H1 (cell line): ENCODE data around the gene EHBP1. TPM values are rescaled to one million over a fixed set of nuclear protein-coding genes. Genes with fewer than 3 reads are reported as not detected.

Source experiments
- CTCF ChIA-PET: fragments of 300-600 bp; sonication (Branson Sonifier 250); formaldehyde crosslinking; loops from one replicate; lab custom pipeline; 2021; ENCODE audit not compliant: partially characterized antibody; lab: Charles Lee
- POLR2A ChIA-PET: fragments of 300-600 bp; sonication (Branson Sonifier 250); formaldehyde crosslinking; loops from one replicate; lab custom pipeline; 2021; ENCODE audit warnings: inconsistent platforms; ENCODE audit not compliant: partially characterized antibody; lab: Charles Lee
- DNase-seq, 2 experiments: peaks; one replicate each; pipeline versions ENCODE4 v3.0.0 to v3.0.0-alpha.2; 2010 to 2022; ENCODE audit warnings: low spot score in 2 of 2, low read depth in 1 of 2, mixed read lengths in 1 of 2
- FAIRE-seq: peaks from 2 replicates; lab custom pipeline; 2011; peaks lifted over from hg19 to GRCh38; lab: Jason Lieb, UNC
- H2AFZ ChIP-seq: 2 replicates; pipeline ENCODE4 v1.8.1; 2012; ENCODE audit warnings: low read length, inconsistent platforms
- H2AK5ac ChIP-seq: 2 replicates; pipeline ENCODE4 v1.6.1; 2013; ENCODE audit warnings: low read depth, low read length
- H2BK120ac ChIP-seq: replicated peaks from 2 replicates; pipeline ENCODE3; 2013; ENCODE audit warnings: low read depth, low read length, inconsistent platforms
- H2BK12ac ChIP-seq: 2 replicates; pipeline ENCODE4 v1.6.1; 2013; ENCODE audit warnings: low read depth, low read length
- H2BK15ac ChIP-seq: 2 replicates; pipeline ENCODE4 v1.6.1; 2013; ENCODE audit warnings: low read length
- H2BK20ac ChIP-seq: 2 replicates; pipeline ENCODE4 v1.6.1; 2013; ENCODE audit warnings: low read length
- H2BK5ac ChIP-seq: 2 replicates; pipeline ENCODE4 v1.6.1; 2013; ENCODE audit warnings: low read depth, low read length
- H3K14ac ChIP-seq: 2 replicates; pipeline ENCODE4 v1.6.1; 2013; ENCODE audit warnings: inconsistent platforms; ENCODE audit not compliant: insufficient read length
- H3K18ac ChIP-seq: 2 replicates; pipeline ENCODE4 v1.6.1; 2013; ENCODE audit warnings: low read length; ENCODE audit errors: extremely low read depth
- H3K23ac ChIP-seq: 2 replicates; pipeline ENCODE4 v1.6.1; 2013; ENCODE audit warnings: inconsistent platforms; ENCODE audit not compliant: insufficient read length
- H3K23me2 ChIP-seq: 2 replicates; pipeline ENCODE4 v1.6.1; 2013; ENCODE audit warnings: low read depth, low read length
- H3K27ac ChIP-seq: 2 replicates; pipeline ENCODE4 v1.6.1; 2011; ENCODE audit warnings: low read depth, low read length, inconsistent platforms
- H3K27me3 ChIP-seq, 4 experiments: replicated peaks in 1 of 4; 1 replicate in 1 of 4; 2 replicates in 3 of 4; pipeline versions ENCODE4 v1.6.1 to v1.8.1; 2011 to 2013; ENCODE audit warnings: low read length in 3 of 4, mild to moderate bottlenecking in 3 of 4, inconsistent platforms in 2 of 4, mixed read lengths in 2 of 4, moderate library complexity in 1 of 4; ENCODE audit not compliant: control insufficient read depth in 3 of 4, insufficient read depth in 3 of 4; ENCODE audit errors: extremely low read depth in 1 of 4
- H3K36me3 ChIP-seq, 4 experiments: 2 replicates each; pipeline versions ENCODE4 v1.6.1 to v1.8.1; 2011 to 2013; ENCODE audit warnings: mild to moderate bottlenecking in 4 of 4, low read length in 3 of 4, moderate library complexity in 2 of 4, control low read depth in 1 of 4, inconsistent platforms in 1 of 4; ENCODE audit not compliant: insufficient read depth in 4 of 4, control insufficient read depth in 2 of 4
- H3K4ac ChIP-seq: replicated peaks from 2 replicates; pipeline ENCODE3; 2013; ENCODE audit warnings: low read length, low read depth, mixed read lengths, inconsistent platforms; ENCODE audit not compliant: insufficient read length
- H3K4me1 ChIP-seq, 4 experiments: replicated peaks in 1 of 4; 1 replicate in 1 of 4; 2 replicates in 3 of 4; pipeline versions ENCODE4 v1.6.1 to v1.8.1; 2011 to 2013; ENCODE audit warnings: low read length in 3 of 4, inconsistent platforms in 2 of 4, mixed read lengths in 1 of 4; ENCODE audit not compliant: insufficient read depth in 4 of 4, control insufficient read depth in 3 of 4
- H3K4me2 ChIP-seq, 2 experiments: 2 replicates each; pipeline versions ENCODE4 v1.6.1 to v1.8.1; 2011 to 2013; ENCODE audit warnings: low read depth in 2 of 2, low read length in 2 of 2, control low read depth in 1 of 2, inconsistent platforms in 1 of 2, mild to moderate bottlenecking in 1 of 2; ENCODE audit not compliant: insufficient read depth in 1 of 2
- H3K4me3 ChIP-seq, 4 experiments: fragments of 200-600, 300-600 bp in 1 of 4; sonication (generic), shearing (Covaris generic), sonication (Bioruptor Twin) in 1 of 4; 2 replicates each; pipeline versions ENCODE4 v1.5.1 to v1.8.1; 2011 to 2016; ENCODE audit warnings: low read length in 4 of 4, low read depth in 3 of 4, control low read depth in 2 of 4, inconsistent platforms in 2 of 4, mild to moderate bottlenecking in 2 of 4, mixed read lengths in 1 of 4, moderate library complexity in 1 of 4; ENCODE audit not compliant: insufficient read depth in 2 of 4; ENCODE audit errors: extremely low read depth in 1 of 4
- H3K56ac ChIP-seq: replicated peaks from 2 replicates; pipeline ENCODE3; 2013; ENCODE audit warnings: low read depth, mild to moderate bottlenecking, mixed read lengths, low read length, inconsistent platforms; ENCODE audit not compliant: insufficient read length
- H3K79me1 ChIP-seq: 2 replicates; pipeline ENCODE4 v1.6.1; 2013; ENCODE audit warnings: low read depth, low read length, control low read depth
- H3K79me2 ChIP-seq, 2 experiments: 2 replicates each; pipeline versions ENCODE4 v1.6.1 to v1.8.1; 2012 to 2013; ENCODE audit warnings: low read length in 2 of 2, mild to moderate bottlenecking in 2 of 2, inconsistent platforms in 1 of 2; ENCODE audit not compliant: insufficient read depth in 2 of 2, control insufficient read depth in 1 of 2
- H3K9ac ChIP-seq, 4 experiments: replicated peaks in 1 of 4; 1 replicate in 1 of 4; 2 replicates in 3 of 4; pipeline versions ENCODE4 v1.6.1 to v1.8.1; 2011 to 2013; ENCODE audit warnings: low read depth in 3 of 4, low read length in 3 of 4, control low read depth in 2 of 4, mild to moderate bottlenecking in 2 of 4, moderate library complexity in 2 of 4, inconsistent platforms in 1 of 4; ENCODE audit errors: extremely low read depth in 1 of 4
- H3K9me3 ChIP-seq, 2 experiments: 2 replicates each; pipeline versions ENCODE4 v1.6.1 to v1.8.1; 2012 to 2013; ENCODE audit warnings: mild to moderate bottlenecking in 2 of 2, moderate library complexity in 2 of 2, control low read depth in 1 of 2, inconsistent platforms in 1 of 2, low read depth in 1 of 2, low read length in 1 of 2, mixed read lengths in 1 of 2; ENCODE audit not compliant: insufficient read depth in 2 of 2
- H4K20me1 ChIP-seq, 2 experiments: replicated peaks in 1 of 2; 2 replicates each; pipeline versions ENCODE3 to v1.8.1; 2011 to 2013; ENCODE audit warnings: inconsistent platforms in 2 of 2, low read length in 2 of 2, mild to moderate bottlenecking in 1 of 2; ENCODE audit not compliant: insufficient read depth in 2 of 2, control insufficient read depth in 1 of 2
- H4K5ac ChIP-seq: 2 replicates; pipeline ENCODE4 v1.6.1; 2013; ENCODE audit warnings: low read length, low read depth, mixed read lengths, inconsistent platforms; ENCODE audit not compliant: insufficient read length
- H4K8ac ChIP-seq: 2 replicates; pipeline ENCODE4 v1.8.0; 2013; ENCODE audit warnings: mild to moderate bottlenecking, moderate library complexity, low read length, inconsistent platforms; ENCODE audit not compliant: insufficient read depth; ENCODE audit errors: extremely low read depth
- H4K91ac ChIP-seq: replicated peaks from 2 replicates; pipeline ENCODE3; 2013; ENCODE audit warnings: low read length, mixed read lengths, inconsistent platforms; ENCODE audit not compliant: insufficient read length
- ASH2L ChIP-seq: fragments of 200-600, 300-600 bp; sonication (generic); IDR thresholded peaks from one replicate; pipeline ENCODE4 v1.7.1; 2017; ENCODE audit warnings: low read length
- BACH1 ChIP-seq: IDR thresholded peaks from 2 replicates; pipeline ENCODE4 v1.6.1; 2012; ENCODE audit warnings: low read length, improper control_type of control experiment
- BRCA1 ChIP-seq: IDR thresholded peaks from 2 replicates; pipeline ENCODE4 v1.6.1; 2012; ENCODE audit warnings: low read depth, low read length, improper control_type of control experiment
- EZH2 ChIP-seq: fragments of 200-600 bp; sonication (generic); IDR thresholded peaks from 2 replicates; pipeline ENCODE4 v1.7.1; 2012; ENCODE audit warnings: low read depth, mild to moderate bottlenecking, moderate library complexity, low read length, inconsistent platforms; ENCODE audit not compliant: severe bottlenecking
- GTF2F1 ChIP-seq: IDR thresholded peaks from 2 replicates; pipeline ENCODE4 v1.6.1; 2012; ENCODE audit warnings: low read depth, low read length, improper control_type of control experiment, borderline replicate concordance
- RBBP5 ChIP-seq: IDR thresholded peaks from 2 replicates; pipeline ENCODE4 v1.7.1; 2012; ENCODE audit warnings: low read depth, mild to moderate bottlenecking, inconsistent platforms, low read length, moderate library complexity, borderline replicate concordance
- RNF2 ChIP-seq: fragments of 200-900, 300-1000 bp; sonication (generic); IDR thresholded peaks from 2 replicates; pipeline ENCODE4 v1.7.1; 2016; ENCODE audit warnings: borderline replicate concordance, low read depth, mild to moderate bottlenecking, antibody characterized with exemption, low read length; ENCODE audit not compliant: poor library complexity, severe bottlenecking; ENCODE audit errors: missing control alignments
- RXRA ChIP-seq: IDR thresholded peaks from 2 replicates; pipeline ENCODE4 v1.6.1; 2011; ENCODE audit warnings: low read depth, mild to moderate bottlenecking, low read length, moderate library complexity; ENCODE audit not compliant: insufficient read depth
- SUZ12 ChIP-seq: fragments of 200-600 bp; sonication (generic); IDR thresholded peaks from 2 replicates; pipeline ENCODE4 v1.6.1; 2012; ENCODE audit warnings: mild to moderate bottlenecking, inconsistent platforms, low read length, moderate library complexity, mixed read lengths
- WGBS, 2 experiments: shearing (Covaris generic) in 1 of 2; methylation state at CpG; one replicate each; pipeline versions ENCODE4 v1.1.6 to v1.1.7; 2013 to 2015; ENCODE audit warnings: low lambda C conversion rate in 2 of 2, mixed read lengths in 2 of 2, inconsistent platforms in 1 of 2, low coverage in 1 of 2, missing lambda C conversion rate in 1 of 2; ENCODE audit not compliant: insufficient replicate concordance in 2 of 2, insufficient coverage in 1 of 2, insufficient read length in 1 of 2; ENCODE audit errors: extremely low coverage in 1 of 2, missing lambda C conversion rate in 1 of 2; 5-methylcytosine and 5-hydroxymethylcytosine counted together
- polyA plus RNA-seq, 7 experiments: library from polyadenylated mRNA; depleted of rRNA in 3 of 7; stranded (reverse) in 5 of 7; unstranded in 2 of 7; fragments of >200 nt in 5 of 7; fragments of 200-250 nt in 2 of 7; gene quantifications; 1 replicate in 5 of 7; 2 replicates in 1 of 7; 4 replicates in 1 of 7; pipeline versions ENCODE4 v1.2.1 to v1.2.3, GENCODE V29; 2011 to 2013; ENCODE audit warnings: missing spikeins in 2 of 7, mixed read lengths in 2 of 7
- total RNA-seq: library from RNA; stranded (reverse); fragmentation: NEBNext Ultra II Directional; extraction: Animal tissue kit (Norgen Biotek cat#: 25700); gene quantifications from 2 replicates; pipeline ENCODE4 v1.2.1, GENCODE V29; 2021
- TF ChIP-seq, protein P1 (sequence below): IDR thresholded peaks from 2 replicates; pipeline ENCODE4 v1.6.1; 2012; ENCODE audit warnings: inconsistent platforms

EHBP1 gene
- total and polyA plus RNA-seq, 2 of the 8 experiments (the other 6 are each of a cell fraction or from before 2014, with no cell fraction given): 12.0 to 64.1 TPM

DNA sequence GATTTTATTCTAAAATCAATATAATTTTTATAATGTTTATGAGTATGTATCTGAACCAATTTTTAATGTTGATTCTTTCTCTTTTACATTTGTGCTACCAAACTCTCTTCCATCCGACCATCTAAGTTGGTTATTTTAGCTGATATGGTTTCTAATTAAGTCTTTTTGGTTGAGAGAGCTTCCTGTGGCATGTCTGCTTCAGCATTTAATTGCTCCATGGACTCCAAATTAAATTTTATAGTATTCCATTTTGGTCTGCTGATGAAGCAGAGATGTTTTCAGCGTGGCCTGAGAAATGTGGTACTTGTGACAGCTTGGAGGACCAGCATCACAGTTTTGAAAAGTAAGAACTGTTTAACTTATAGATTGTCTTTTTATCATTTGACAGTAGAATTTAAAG lies 105.6 kb downstream of the EHBP1 start:
- CTCF ChIA-PET: no interaction called here
- Histone ChIP-seq H2BK12ac (no peak overlapping the region), H3K9ac (no peak overlapping the region), H4K5ac (no peak overlapping the region), H3K56ac (no peak overlapping the region), H4K8ac (no peak overlapping the region), H3K4me3 (no peak overlapping the region), H3K27ac (no peak overlapping the region), H3K23ac (no peak overlapping the region), H3K23me2 (no peaks in the 10 kb centered on the region), H2BK120ac (no peak overlapping the region), H2AFZ (no peak overlapping the region), H3K4ac (no peak overlapping the region), H3K27me3 (no peaks in the 10 kb centered on the region), H2BK5ac (no peak overlapping the region), H3K4me2 (no peak overlapping the region), H2BK15ac (no peak overlapping the region), H3K9me3 (no peaks in the 10 kb centered on the region), H2BK20ac (no peak overlapping the region), H3K79me2 (0 out of 4 replicates have a peak, but pooled peaks cover 0 to 3% of the 10 kb centered on the region in 2 experiments), H3K18ac (no peak overlapping the region), H4K20me1 (peaks cover 0 to 1% of the 10 kb centered on the region in 2 experiments), H3K4me1 (no peaks in the 10 kb centered on the region), H3K14ac (no peak overlapping the region), H4K91ac (no peak overlapping the region), H3K79me1 (no peaks in the 10 kb centered on the region; the same call in 1 of the 2 replicates), H3K36me3 (no peaks in the 10 kb centered on the region), H2AK5ac (no peak overlapping the region)
- no peak for DNase-seq
- TF ChIP-seq RNF2 (no peak), BRCA1 (no peak), BACH1 (no peak), ASH2L (no peak), RXRA (no peak), RBBP5 (no peak), EZH2 (no peak), SUZ12 (no peak), GTF2F1 (no peak)
- TF ChIP-seq, protein P1, sequence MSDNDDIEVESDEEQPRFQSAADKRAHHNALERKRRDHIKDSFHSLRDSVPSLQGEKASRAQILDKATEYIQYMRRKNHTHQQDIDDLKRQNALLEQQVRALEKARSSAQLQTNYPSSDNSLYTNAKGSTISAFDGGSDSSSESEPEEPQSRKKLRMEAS: no peak
- 87% methylated on average over 2 of the region's 2 CpGs; no CpG with 5 or more reads in 1 of the 2 experiments for WGBS, 2 experiments
- POLR2A ChIA-PET: no interaction called here
- no peak for FAIRE-seq
